OCI-LY7 (cell line): ENCODE measurements around the gene SLC5A11. TPM values are rescaled to one million over a fixed set of nuclear protein-coding genes. Genes with fewer than 3 reads are reported as not detected.

Source experiments
- BruUV-seq: library from RNA; stranded (reverse); fragments of 400-500 nt; replicated peaks from 2 replicates; lab custom pipeline; 2021; lab: Mats Ljungman, UMichigan
- CTCF ChIA-PET: fragments of 300-600 bp; sonication (Branson Sonifier 250); formaldehyde crosslinking; loops from one replicate; lab custom pipeline; 2022; ENCODE audit warnings: antibody characterized with exemption; ENCODE audit not compliant: unreplicated experiment; lab: Charles Lee
- POLR2A ChIA-PET: fragments of 300-600 bp; sonication (Branson Sonifier 250); formaldehyde crosslinking; loops from one replicate; lab custom pipeline; 2022; ENCODE audit warnings: antibody characterized with exemption; lab: Charles Lee
- DNase-seq: peaks from one replicate; pipeline ENCODE4 v3.0.0-alpha.2; 2015; ENCODE audit warnings: low spot score
- H2AFZ ChIP-seq: fragments of 200-600 bp; sonication (generic), shearing (Covaris generic); 2 replicates; pipeline ENCODE4 v1.6.1; 2014; ENCODE audit warnings: mild to moderate bottlenecking, antibody characterized with exemption, low read length, moderate library complexity
- H3K27ac ChIP-seq: fragments of 200-600 bp; sonication (generic); 2 replicates; pipeline ENCODE4 v1.5.1; 2014; ENCODE audit warnings: mixed run types, low read depth, mild to moderate bottlenecking, moderate library complexity, low read length, inconsistent platforms; ENCODE audit not compliant: poor library complexity, severe bottlenecking
- H3K36me3 ChIP-seq: fragments of 200-600 bp; sonication (generic); 2 replicates; pipeline ENCODE4 v1.6.1; 2014; ENCODE audit warnings: mild to moderate bottlenecking, antibody characterized with exemption, low read length, moderate library complexity, mixed read lengths; ENCODE audit not compliant: insufficient read depth
- H3K4me1 ChIP-seq: fragments of 200-600 bp; sonication (generic); 2 replicates; pipeline ENCODE4 v1.5.1; 2014; ENCODE audit warnings: mild to moderate bottlenecking, low read length; ENCODE audit not compliant: insufficient read depth, poor library complexity, severe bottlenecking
- H3K4me2 ChIP-seq: fragments of 200-600 bp; sonication (generic); 2 replicates; pipeline ENCODE4 v1.6.1; 2014; ENCODE audit warnings: mild to moderate bottlenecking, low read length
- H3K4me3 ChIP-seq: fragments of 200-600 bp; sonication (generic); 2 replicates; pipeline ENCODE4 v1.5.1; 2014; ENCODE audit warnings: mild to moderate bottlenecking, low read depth, low read length; ENCODE audit not compliant: poor library complexity, severe bottlenecking
- H3K79me2 ChIP-seq: fragments of 200-600 bp; sonication (generic); 2 replicates; pipeline ENCODE4 v1.6.1; 2016; ENCODE audit warnings: low read depth, mild to moderate bottlenecking, low read length, moderate library complexity, mixed read lengths; ENCODE audit not compliant: insufficient read depth
- H3K9me2 ChIP-seq: fragments of 200-600 bp; sonication (generic); 2 replicates; pipeline ENCODE4 v1.6.1; 2016; ENCODE audit warnings: mild to moderate bottlenecking, low read length, mixed read lengths; ENCODE audit not compliant: insufficient read depth
- H3K9me3 ChIP-seq: fragments of 200-600 bp; sonication (generic); 2 replicates; pipeline ENCODE4 v1.6.1; 2014; ENCODE audit warnings: mild to moderate bottlenecking, mixed run types, low read length, mixed read lengths
- H4K20me1 ChIP-seq: fragments of 200-600 bp; sonication (generic); 2 replicates; pipeline ENCODE4 v1.6.1; 2014; ENCODE audit warnings: mild to moderate bottlenecking, antibody characterized with exemption, low read length, moderate library complexity, mixed read lengths; ENCODE audit not compliant: insufficient read depth
- EZH2phosphoT487 ChIP-seq: fragments of 200-600 bp; sonication (generic); IDR thresholded peaks from 2 replicates; pipeline ENCODE4 v1.6.1; 2018; ENCODE audit warnings: low read depth, borderline replicate concordance, mild to moderate bottlenecking, mixed run types, antibody characterized with exemption, low read length, moderate library complexity, mixed read lengths
- intact Hi-C: fragments of 100-400 bp; cut with micrococcal nuclease; formaldehyde crosslinking; loops from one replicate; pipeline ENCODE4 v1.10.0; 2022; ENCODE audit not compliant: unreplicated experiment
- total RNA-seq, 2 experiments: library from RNA; depleted of rRNA in 1 of 2; stranded (reverse); fragments of >200 nt in 1 of 2; shearing (Covaris generic) in 1 of 2; gene quantifications; 2 replicates each; pipeline ENCODE4 v1.2.3, GENCODE V29; 2014 to 2022
- TF ChIP-seq, protein P1 (sequence below): fragments of 200-600 bp; sonication (generic); conservative IDR thresholded peaks from 2 replicates; pipeline ENCODE4 v1.5.1; 2014; ENCODE audit warnings: mild to moderate bottlenecking, antibody characterized with exemption, low read length, moderate library complexity, mixed read lengths

Gene SLC5A11
- total RNA-seq, 2 experiments from 2014 or later = 1.0 TPM

- Histone ChIP-seq H3K4me1 (peaks cover 10% of the 10 kb centered on the region), H3K9me2 (no peaks in the 10 kb centered on the region), H4K20me1 (no peaks in the 10 kb centered on the region), H3K27ac (no peak overlapping the region), H3K79me2 (no peaks in the 10 kb centered on the region), H2AFZ (no peak overlapping the region), H3K9me3 (no peaks in the 10 kb centered on the region), H3K4me2 (no peak overlapping the region), H3K4me3 (no peak overlapping the region), H3K36me3 (no peaks in the 10 kb centered on the region)
- ChIA-PET CTCF (no interaction called here), POLR2A (interaction anchor here (0.6 to 1.3 kb wide), 2 partner anchors 9 to 14 kb away, joined by 4 read pairs; no protein-coding TSS in a partner anchor)
- TF ChIP-seq, protein P1, sequence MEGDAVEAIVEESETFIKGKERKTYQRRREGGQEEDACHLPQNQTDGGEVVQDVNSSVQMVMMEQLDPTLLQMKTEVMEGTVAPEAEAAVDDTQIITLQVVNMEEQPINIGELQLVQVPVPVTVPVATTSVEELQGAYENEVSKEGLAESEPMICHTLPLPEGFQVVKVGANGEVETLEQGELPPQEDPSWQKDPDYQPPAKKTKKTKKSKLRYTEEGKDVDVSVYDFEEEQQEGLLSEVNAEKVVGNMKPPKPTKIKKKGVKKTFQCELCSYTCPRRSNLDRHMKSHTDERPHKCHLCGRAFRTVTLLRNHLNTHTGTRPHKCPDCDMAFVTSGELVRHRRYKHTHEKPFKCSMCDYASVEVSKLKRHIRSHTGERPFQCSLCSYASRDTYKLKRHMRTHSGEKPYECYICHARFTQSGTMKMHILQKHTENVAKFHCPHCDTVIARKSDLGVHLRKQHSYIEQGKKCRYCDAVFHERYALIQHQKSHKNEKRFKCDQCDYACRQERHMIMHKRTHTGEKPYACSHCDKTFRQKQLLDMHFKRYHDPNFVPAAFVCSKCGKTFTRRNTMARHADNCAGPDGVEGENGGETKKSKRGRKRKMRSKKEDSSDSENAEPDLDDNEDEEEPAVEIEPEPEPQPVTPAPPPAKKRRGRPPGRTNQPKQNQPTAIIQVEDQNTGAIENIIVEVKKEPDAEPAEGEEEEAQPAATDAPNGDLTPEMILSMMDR = no peak
- no peak for TF ChIP-seq EZH2phosphoT487
- BruUV-seq = no TSS peak
- intact Hi-C loops = loop anchor here (10.0 kb wide), 1 partner anchor 155 kb away; no protein-coding TSS in a partner anchor
- no peak for DNase-seq
Observed at GRCh38 chr16:24900230-24900629, 54.5 kb downstream of the SLC5A11 start.

GRCh38 chr16:24906199-24906808 lies 60.5 kb downstream of the SLC5A11 start:
- POLR2A ChIA-PET = interaction anchor here (0.5 to 0.7 kb wide), 3 partner anchors 61 to 893 kb away, joined by 3 to 4 read pairs (median 3); no protein-coding TSS in a partner anchor
- H3K4me2 ChIP-seq = no peak overlapping the region
- no peak overlapping the region for H3K27ac ChIP-seq
- CTCF ChIA-PET = interaction anchor here (0.5 to 1.1 kb wide), 5 partner anchors 12 to 202 kb away, joined by 3 to 5 read pairs (median 4); no protein-coding TSS in a partner anchor
- H3K9me3 ChIP-seq = no peaks in the 10 kb centered on the region
- H3K9me2 ChIP-seq = no peaks in the 10 kb centered on the region
- no peaks in the 10 kb centered on the region for H3K4me1 ChIP-seq
- TF ChIP-seq EZH2phosphoT487 = no peak
- TF ChIP-seq, protein P1 = peak; percentile 77
- intact Hi-C loops = loop anchor here (2.0 to 10.0 kb wide), 3 partner anchors 108 to 201 kb away; partner anchors contain the start of gene ARHGAP17
- BruUV-seq = no TSS peak
- H2AFZ ChIP-seq = no peak overlapping the region
- no peak overlapping the region for H3K4me3 ChIP-seq
- H3K79me2 ChIP-seq = no peaks in the 10 kb centered on the region
- DNase-seq = peak; percentile 41
- H3K36me3 ChIP-seq = no peaks in the 10 kb centered on the region
- H4K20me1 ChIP-seq = no peaks in the 10 kb centered on the region

GRCh38 chr16:24906901-24907300 lies 61.1 kb downstream of the SLC5A11 start:
- Histone ChIP-seq H3K9me3 (no peaks in the 10 kb centered on the region), H3K79me2 (no peaks in the 10 kb centered on the region), H3K27ac (no peak overlapping the region), H3K36me3 (no peaks in the 10 kb centered on the region), H3K4me2 (no peak overlapping the region), H3K4me1 (no peaks in the 10 kb centered on the region), H4K20me1 (no peaks in the 10 kb centered on the region), H3K9me2 (no peaks in the 10 kb centered on the region), H3K4me3 (no peak overlapping the region), H2AFZ (no peak overlapping the region)
- no TSS peak for BruUV-seq
- intact Hi-C loops = loop anchor here (2.0 to 10.0 kb wide), 3 partner anchors 108 to 200 kb away; partner anchors contain the start of gene ARHGAP17
- ChIA-PET POLR2A (interaction anchor here (0.6 to 1.2 kb wide), 3 partner anchors 61 to 116 kb away, joined by 4 read pairs; no protein-coding TSS in a partner anchor), CTCF (interaction anchor here (0.5 to 1.1 kb wide), 4 partner anchors 13 to 202 kb away, joined by 3 to 4 read pairs (median 4); no protein-coding TSS in a partner anchor)
- no peak for DNase-seq
- TF ChIP-seq, protein P1 = no peak
- TF ChIP-seq EZH2phosphoT487 = no peak
